Epidermal melanocyte (primary cell): ENCODE results near the gene MME.
A peak's percentile ranks its signal among the peaks of the same experiment; 100 is the strongest.
"Not testable (repeated sequence)": the region's sequence is repeated elsewhere in the genome, so short reads cannot be mapped to it uniquely, and the experiment has no call there.

ENCODE experiments used
- DNase-seq: peaks from one replicate; pipeline ENCODE4 v3.0.0; 2011; ENCODE audit warnings: low spot score; ENCODE audit not compliant: insufficient read length

The MME gene

GRCh38 chr3:155190691-155191090 lies 110.6 kb downstream of the MME start:
- no peak for DNase-seq

- no peak for DNase-seq
Measured at GRCh38 chr3:155192957-155193746, 113.0 kb downstream of the MME start.

- no peak for DNase-seq
Measured at GRCh38 chr3:155193868-155194267, 113.7 kb downstream of the MME start.

GRCh38 chr3:155194973-155195957 lies 115.1 kb downstream of the MME start:
- DNase-seq, result no peak

GRCh38 chr3:155196131-155197021 lies 116.3 kb downstream of the MME start:
- no peak for DNase-seq

GRCh38 chr3:155197786-155198185 lies 117.7 kb downstream of the MME start:
- no peak for DNase-seq

- DNase-seq, result peak; percentile 38
Measured at GRCh38 chr3:155202626-155203025, 122.5 kb downstream of the MME start.

- DNase-seq, result no peak
Measured at GRCh38 chr3:155204851-155205250, 124.7 kb downstream of the MME start.

- DNase-seq, result no peak
Measured at GRCh38 chr3:155208183-155208800, 128.2 kb downstream of the MME start.

- DNase-seq, result no peak
Measured at GRCh38 chr3:155210736-155211135, 130.6 kb downstream of the MME start.

- DNase-seq, result no peak
Measured at GRCh38 chr3:155211266-155211665, 131.1 kb downstream of the MME start.

GRCh38 chr3:155211940-155212339 lies 131.8 kb downstream of the MME start:
- DNase-seq, result no peak

- not testable (repeated sequence) for DNase-seq
Measured at GRCh38 chr3:155216007-155216406, 135.9 kb downstream of the MME start.

GRCh38 chr3:155217591-155217990 lies 137.5 kb downstream of the MME start:
- no peak for DNase-seq

- no peak for DNase-seq
Measured at GRCh38 chr3:155218462-155218861, 138.3 kb downstream of the MME start.

GRCh38 chr3:155219106-155219505 lies 139.0 kb downstream of the MME start:
- DNase-seq, result no peak

GRCh38 chr3:155225417-155225816 lies 145.3 kb downstream of the MME start:
- DNase-seq, result no peak

GRCh38 chr3:155227141-155227540 lies 147.0 kb downstream of the MME start:
- DNase-seq, result no peak

- no peak for DNase-seq
Measured at GRCh38 chr3:155228676-155229075, 148.6 kb downstream of the MME start.

GRCh38 chr3:155229086-155229485 lies 149.0 kb downstream of the MME start:
- no peak for DNase-seq

GRCh38 chr3:155230382-155230781 lies 150.3 kb downstream of the MME start:
- DNase-seq, result peak; percentile 22
